ENCODE measurements around the gene B3GLCT. TPM values are rescaled to one million over a fixed set of nuclear protein-coding genes. Genes with fewer than 3 reads are reported as not detected.
A peak's percentile ranks its signal among the peaks of the same experiment; 100 is the strongest.

The B3GLCT gene
- total and polyA plus RNA-seq, 2 donors: 4.2 to 6.3 TPM

DNA sequence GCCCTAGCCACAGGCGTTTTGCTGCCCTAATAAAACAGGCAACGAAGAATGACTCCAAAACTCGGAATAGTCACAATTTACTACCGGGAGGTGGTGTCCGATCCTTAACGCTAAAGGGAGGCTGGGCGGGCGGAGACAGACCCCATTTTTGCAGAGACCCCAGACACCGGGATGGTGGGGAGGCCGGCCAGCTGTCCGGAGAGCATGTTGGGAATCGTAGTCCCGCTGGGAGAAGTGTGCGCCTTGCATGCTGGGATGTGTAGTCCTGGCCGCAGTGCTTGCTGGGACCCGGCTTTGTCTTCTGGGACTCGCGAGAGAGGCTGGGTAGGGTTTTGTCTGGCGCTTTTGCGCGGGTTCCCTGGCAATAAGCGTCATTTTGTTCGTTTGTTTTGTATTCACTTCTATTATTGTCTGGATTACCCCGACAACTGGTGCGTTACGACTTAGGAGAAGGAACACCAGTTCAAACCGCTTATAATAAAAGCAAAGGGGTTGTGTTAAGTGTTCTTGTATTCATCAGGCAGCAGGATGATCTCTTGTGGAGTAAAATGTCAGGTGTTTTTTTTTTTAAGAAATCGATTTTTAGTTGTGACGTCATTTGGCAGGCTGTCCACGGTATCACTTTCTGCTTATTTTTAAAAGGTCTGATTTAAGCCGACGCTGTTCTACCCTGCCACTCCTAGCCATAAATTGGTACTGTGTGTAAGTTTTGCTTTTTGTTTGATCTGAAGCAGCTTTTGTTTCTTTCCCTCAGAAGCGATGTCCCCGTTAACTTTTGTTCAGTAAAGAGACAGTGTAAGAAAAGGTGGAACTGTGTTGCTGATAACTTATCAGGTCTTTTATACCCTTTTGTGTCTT lies 37.4 kb upstream of the B3GLCT start:
- under 1% methylated on average over 34 of the region's 34 CpGs for WGBS
- peak overlapping the region; percentile 92 to 100 for H3K27ac ChIP-seq (ENCODE audit: low read depth in 1 of 2, low read length in 1 of 2)
- H3K36me3 ChIP-seq (ENCODE audit: control insufficient read depth in 2 of 2, insufficient read depth in 2 of 2, low read length in 1 of 2): peaks cover 0 to 7% of the 10 kb centered on the region in 2 donors
- DNase-seq (ENCODE audit: low read depth in 6 of 9, low spot score in 9 of 9): peak; percentile 91 to 99 (median 96)
- H3K9me3 ChIP-seq (ENCODE audit: control insufficient read depth in 2 of 2, insufficient read depth in 1 of 2, low read length in 1 of 2): peaks cover 0 to 6% of the 10 kb centered on the region in 2 donors
- peaks cover 0 to 10% of the 10 kb centered on the region in 2 donors for H3K4me1 ChIP-seq (ENCODE audit: control insufficient read depth in 2 of 2, insufficient read depth in 2 of 2, low read length in 2 of 2)
- H3K4me3 ChIP-seq (ENCODE audit: low read length in 2 of 2): peak overlapping the region; percentile 77 to 94
- no peaks in the 10 kb centered on the region for H3K27me3 ChIP-seq (ENCODE audit: control insufficient read depth in 2 of 2, insufficient read depth in 1 of 2, low read length in 1 of 2)

DNA sequence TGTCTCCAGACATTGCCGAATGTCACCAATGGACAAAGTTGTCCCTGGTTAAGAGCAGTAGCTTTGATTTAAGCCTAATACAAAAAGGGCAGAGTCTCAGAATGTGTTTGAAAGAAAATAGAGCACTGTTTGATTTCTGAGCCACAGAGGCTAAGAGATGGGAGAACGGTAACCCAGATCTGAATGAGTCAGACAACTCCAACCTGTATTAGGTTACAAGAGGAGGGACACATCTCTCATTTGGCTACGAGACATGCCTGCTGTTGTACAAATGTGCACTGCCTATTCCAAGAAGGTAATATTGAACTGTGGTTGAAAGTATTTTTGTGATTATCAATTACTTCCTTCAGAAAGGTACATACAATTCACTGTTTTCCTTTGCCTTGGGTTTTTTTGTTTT lies 33.2 kb upstream of the B3GLCT start:
- no peak overlapping the region for H3K27ac ChIP-seq (ENCODE audit: low read depth in 1 of 2, low read length in 1 of 2)
- H3K27me3 ChIP-seq (ENCODE audit: control insufficient read depth in 2 of 2, insufficient read depth in 1 of 2, low read length in 1 of 2): no peaks in the 10 kb centered on the region
- peaks cover 0 to 3% of the 10 kb centered on the region in 2 donors for H3K4me1 ChIP-seq (ENCODE audit: control insufficient read depth in 2 of 2, insufficient read depth in 2 of 2, low read length in 2 of 2)
- no peak overlapping the region for H3K4me3 ChIP-seq (ENCODE audit: low read length in 2 of 2)
- no peaks in the 10 kb centered on the region for H3K36me3 ChIP-seq (ENCODE audit: control insufficient read depth in 2 of 2, insufficient read depth in 2 of 2, low read length in 1 of 2)
- WGBS: 95% methylated on average over 3 of the region's 3 CpGs
- no peaks in the 10 kb centered on the region for H3K9me3 ChIP-seq (ENCODE audit: control insufficient read depth in 2 of 2, insufficient read depth in 1 of 2, low read length in 1 of 2)
- DNase-seq (ENCODE audit: low read depth in 6 of 9, low spot score in 9 of 9): no peak

- Histone ChIP-seq H3K36me3 (ENCODE audit: control insufficient read depth in 2 of 2, insufficient read depth in 2 of 2, low read length in 1 of 2) (no peaks in the 10 kb centered on the region), H3K4me3 (ENCODE audit: low read length in 2 of 2) (no peak overlapping the region), H3K27ac (ENCODE audit: low read depth in 1 of 2, low read length in 1 of 2) (no peak overlapping the region), H3K27me3 (ENCODE audit: control insufficient read depth in 2 of 2, insufficient read depth in 1 of 2, low read length in 1 of 2) (no peaks in the 10 kb centered on the region), H3K9me3 (ENCODE audit: control insufficient read depth in 2 of 2, insufficient read depth in 1 of 2, low read length in 1 of 2) (no peaks in the 10 kb centered on the region), H3K4me1 (ENCODE audit: control insufficient read depth in 2 of 2, insufficient read depth in 2 of 2, low read length in 2 of 2) (peaks cover 0 to 3% of the 10 kb centered on the region in 2 donors)
- no peak for DNase-seq (ENCODE audit: low read depth in 6 of 9, low spot score in 9 of 9)
Measured at GRCh38 chr13:31167490-31167889, 32.3 kb upstream of the B3GLCT start.

DNA sequence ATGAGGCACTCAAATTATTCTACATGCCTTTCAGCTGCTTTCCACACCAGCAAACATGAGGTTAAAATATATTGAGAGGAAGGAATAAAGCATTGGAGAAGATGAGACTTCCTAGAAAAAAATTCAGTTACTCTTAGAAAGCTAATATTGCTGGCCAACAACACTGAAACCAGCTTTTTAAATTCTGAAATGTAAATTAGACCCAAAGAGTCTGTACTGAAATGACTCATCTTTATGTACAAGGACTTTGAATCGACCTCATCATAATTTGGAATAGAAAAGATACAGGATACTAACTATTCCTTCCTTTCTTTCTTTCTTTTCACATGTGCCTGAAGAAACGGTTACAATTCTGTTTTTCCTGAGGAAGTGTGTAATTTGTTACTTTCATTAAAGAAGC lies 31.6 kb upstream of the B3GLCT start:
- WGBS: 53% methylated on average over 2 of the region's 2 CpGs
- H3K4me3 ChIP-seq (ENCODE audit: low read length in 2 of 2): no peak overlapping the region
- H3K27me3 ChIP-seq (ENCODE audit: control insufficient read depth in 2 of 2, insufficient read depth in 1 of 2, low read length in 1 of 2): no peaks in the 10 kb centered on the region
- H3K36me3 ChIP-seq (ENCODE audit: control insufficient read depth in 2 of 2, insufficient read depth in 2 of 2, low read length in 1 of 2): no peaks in the 10 kb centered on the region
- peaks cover 0 to 3% of the 10 kb centered on the region in 2 donors for H3K4me1 ChIP-seq (ENCODE audit: control insufficient read depth in 2 of 2, insufficient read depth in 2 of 2, low read length in 2 of 2)
- no peak overlapping the region for H3K27ac ChIP-seq (ENCODE audit: low read depth in 1 of 2, low read length in 1 of 2)
- no peaks in the 10 kb centered on the region for H3K9me3 ChIP-seq (ENCODE audit: control insufficient read depth in 2 of 2, insufficient read depth in 1 of 2, low read length in 1 of 2)
- DNase-seq (ENCODE audit: low read depth in 6 of 9, low spot score in 9 of 9): no peak

DNA sequence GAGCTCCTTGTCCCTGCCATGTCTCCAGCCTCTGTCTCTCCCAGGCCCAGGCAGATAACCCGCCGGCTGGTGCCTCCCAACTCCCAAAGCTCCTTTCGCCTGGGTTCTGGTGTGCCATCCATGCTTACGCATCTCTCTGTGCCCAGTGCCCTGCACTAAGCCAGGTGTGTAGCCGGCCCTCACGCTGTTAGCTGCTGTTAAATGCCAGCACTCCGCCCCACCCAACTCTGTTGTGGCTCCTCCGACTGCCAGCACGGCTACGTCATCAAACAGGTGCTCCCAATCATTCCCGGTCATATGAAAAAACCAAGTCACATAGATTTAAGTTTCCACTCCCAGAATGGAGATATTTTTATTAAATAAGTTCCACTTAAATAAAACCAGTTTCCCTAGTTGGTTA lies 31.0 kb upstream of the B3GLCT start:
- H3K4me1 ChIP-seq (ENCODE audit: control insufficient read depth in 2 of 2, insufficient read depth in 2 of 2, low read length in 2 of 2): no peaks in the 10 kb centered on the region
- no peak overlapping the region for H3K4me3 ChIP-seq (ENCODE audit: low read length in 2 of 2)
- DNase-seq (ENCODE audit: low read depth in 6 of 9, low spot score in 9 of 9): no peak
- no peaks in the 10 kb centered on the region for H3K36me3 ChIP-seq (ENCODE audit: control insufficient read depth in 2 of 2, insufficient read depth in 2 of 2, low read length in 1 of 2)
- no peak overlapping the region for H3K27ac ChIP-seq (ENCODE audit: low read depth in 1 of 2, low read length in 1 of 2)
- H3K9me3 ChIP-seq (ENCODE audit: control insufficient read depth in 2 of 2, insufficient read depth in 1 of 2, low read length in 1 of 2): no peaks in the 10 kb centered on the region
- WGBS: 99% methylated on average over 11 of the region's 11 CpGs
- H3K27me3 ChIP-seq (ENCODE audit: control insufficient read depth in 2 of 2, insufficient read depth in 1 of 2, low read length in 1 of 2): no peaks in the 10 kb centered on the region

- Histone ChIP-seq H3K27ac (ENCODE audit: low read depth in 1 of 2, low read length in 1 of 2) (no peak overlapping the region), H3K27me3 (ENCODE audit: control insufficient read depth in 2 of 2, insufficient read depth in 1 of 2, low read length in 1 of 2) (no peaks in the 10 kb centered on the region), H3K9me3 (ENCODE audit: control insufficient read depth in 2 of 2, insufficient read depth in 1 of 2, low read length in 1 of 2) (no peaks in the 10 kb centered on the region), H3K4me1 (ENCODE audit: control insufficient read depth in 2 of 2, insufficient read depth in 2 of 2, low read length in 2 of 2) (no peaks in the 10 kb centered on the region), H3K4me3 (ENCODE audit: low read length in 2 of 2) (no peak overlapping the region), H3K36me3 (ENCODE audit: control insufficient read depth in 2 of 2, insufficient read depth in 2 of 2, low read length in 1 of 2) (no peaks in the 10 kb centered on the region)
- whole genome bisulfite sequencing: 93% methylated on average over 3 of the region's 3 CpGs
- DNase-seq (ENCODE audit: low read depth in 6 of 9, low spot score in 9 of 9): no peak
Measured at GRCh38 chr13:31172001-31172400, 27.8 kb upstream of the B3GLCT start.

DNA sequence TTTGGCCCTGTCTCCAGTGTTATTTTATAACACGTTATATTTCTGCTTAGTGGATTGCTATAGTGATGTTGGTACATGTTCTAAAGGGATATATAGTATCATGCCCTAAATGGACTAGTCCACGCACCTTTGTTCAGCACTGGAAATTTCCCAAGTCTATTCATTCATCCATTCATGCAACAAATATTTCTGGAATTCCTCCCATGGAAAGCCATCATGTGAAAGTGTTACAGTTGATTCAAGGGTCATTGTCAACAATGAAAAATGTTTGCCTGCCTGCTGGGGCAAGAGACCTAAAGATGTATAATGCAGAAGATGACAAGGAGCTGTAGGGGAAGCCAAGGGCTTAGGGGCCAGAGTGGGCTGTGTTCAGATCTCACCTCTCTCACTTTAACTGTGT lies 27.2 kb upstream of the B3GLCT start:
- H3K27ac ChIP-seq (ENCODE audit: low read depth in 1 of 2, low read length in 1 of 2): no peak overlapping the region
- H3K4me1 ChIP-seq (ENCODE audit: control insufficient read depth in 2 of 2, insufficient read depth in 2 of 2, low read length in 2 of 2): peaks cover 0 to 3% of the 10 kb centered on the region in 2 donors
- 95% methylated on average over 2 of the region's 2 CpGs for whole genome bisulfite sequencing
- H3K4me3 ChIP-seq (ENCODE audit: low read length in 2 of 2): no peak overlapping the region
- H3K9me3 ChIP-seq (ENCODE audit: control insufficient read depth in 2 of 2, insufficient read depth in 1 of 2, low read length in 1 of 2): no peaks in the 10 kb centered on the region
- no peaks in the 10 kb centered on the region for H3K36me3 ChIP-seq (ENCODE audit: control insufficient read depth in 2 of 2, insufficient read depth in 2 of 2, low read length in 1 of 2)
- H3K27me3 ChIP-seq (ENCODE audit: control insufficient read depth in 2 of 2, insufficient read depth in 1 of 2, low read length in 1 of 2): no peaks in the 10 kb centered on the region
- no peak for DNase-seq (ENCODE audit: low read depth in 6 of 9, low spot score in 9 of 9)

GRCh38 chr13:31174018-31174417 lies 25.8 kb upstream of the B3GLCT start:
- Histone ChIP-seq H3K4me1 (ENCODE audit: control insufficient read depth in 2 of 2, insufficient read depth in 2 of 2, low read length in 2 of 2) (peaks cover 0 to 4% of the 10 kb centered on the region in 2 donors), H3K27me3 (ENCODE audit: control insufficient read depth in 2 of 2, insufficient read depth in 1 of 2, low read length in 1 of 2) (no peaks in the 10 kb centered on the region), H3K36me3 (ENCODE audit: control insufficient read depth in 2 of 2, insufficient read depth in 2 of 2, low read length in 1 of 2) (no peaks in the 10 kb centered on the region), H3K27ac (ENCODE audit: low read depth in 1 of 2, low read length in 1 of 2) (no peak overlapping the region), H3K4me3 (ENCODE audit: low read length in 2 of 2) (no peak overlapping the region), H3K9me3 (ENCODE audit: control insufficient read depth in 2 of 2, insufficient read depth in 1 of 2, low read length in 1 of 2) (peaks cover 0 to 1% of the 10 kb centered on the region in 2 donors)
- DNase-seq (ENCODE audit: low read depth in 6 of 9, low spot score in 9 of 9): no peak
- WGBS: 88% methylated on average over 3 of the region's 3 CpGs

DNA sequence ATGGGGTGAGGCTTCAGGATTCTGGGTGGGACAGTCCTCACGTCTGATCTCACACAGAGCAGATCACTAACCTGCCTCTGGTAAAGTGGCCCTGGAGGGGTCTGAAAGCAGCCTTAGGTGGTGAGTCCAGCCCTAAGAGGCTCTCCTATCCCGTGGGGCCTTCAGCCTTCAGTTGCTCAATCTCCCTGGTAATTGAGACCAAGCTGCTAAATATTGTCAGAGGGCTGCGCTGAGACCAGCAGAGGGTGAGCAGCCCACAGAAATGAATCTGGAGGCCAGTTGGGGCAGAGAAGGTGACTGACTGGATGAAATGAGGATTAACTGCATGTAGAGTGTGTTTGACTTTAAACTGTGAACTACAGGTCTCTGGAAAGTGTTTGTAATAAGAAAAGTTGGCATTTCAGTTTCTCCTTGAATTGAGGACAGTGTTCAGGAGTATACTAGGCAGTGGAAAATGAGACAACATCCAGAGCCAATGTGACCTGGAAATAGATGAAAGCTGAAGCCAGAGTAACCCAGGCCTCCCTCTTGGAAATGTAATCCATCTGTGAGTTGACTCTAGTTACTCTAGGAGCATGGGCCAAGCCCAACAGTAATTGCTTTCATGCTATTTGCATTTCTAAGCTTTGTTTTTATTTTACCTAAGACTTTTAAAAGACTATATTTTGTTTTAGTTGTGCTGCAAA lies 23.8 kb upstream of the B3GLCT start:
- H3K27ac ChIP-seq (ENCODE audit: low read depth in 1 of 2, low read length in 1 of 2): peak overlapping the region in 1 of 2 donors; percentile 47

More for the DNA sequence above, 23.8 kb upstream of the B3GLCT start:
- WGBS: 92% methylated on average over 3 of the region's 3 CpGs
- Histone ChIP-seq H3K4me1 (ENCODE audit: control insufficient read depth in 2 of 2, insufficient read depth in 2 of 2, low read length in 2 of 2) (peaks cover 0 to 4% of the 10 kb centered on the region in 2 donors), H3K36me3 (ENCODE audit: control insufficient read depth in 2 of 2, insufficient read depth in 2 of 2, low read length in 1 of 2) (no peaks in the 10 kb centered on the region), H3K9me3 (ENCODE audit: control insufficient read depth in 2 of 2, insufficient read depth in 1 of 2, low read length in 1 of 2) (peaks cover 0 to 1% of the 10 kb centered on the region in 2 donors), H3K27me3 (ENCODE audit: control insufficient read depth in 2 of 2, insufficient read depth in 1 of 2, low read length in 1 of 2) (no peaks in the 10 kb centered on the region), H3K4me3 (ENCODE audit: low read length in 2 of 2) (no peak overlapping the region)
- DNase-seq (ENCODE audit: low read depth in 6 of 9, low spot score in 9 of 9): no peak

Data from thymus (tissue), 11 donors.